Measurements from ENCODE around the gene ADGRA1.

Gene ADGRA1

GRCh38 chr10:133114726-133115452 is 27.2 kb downstream of the ADGRA1 start:
- DNase-seq, result no peak

- DNase-seq, result no peak
These were observed 27.7 kb downstream of the ADGRA1 start for GRCh38 chr10:133115453-133115842.

GRCh38 chr10:133115976-133116375 is 28.3 kb downstream of the ADGRA1 start:
- DNase-seq, result no peak

GRCh38 chr10:133116455-133116854 is 28.7 kb downstream of the ADGRA1 start:
- no peak for DNase-seq

GRCh38 chr10:133117036-133117687 is 29.4 kb downstream of the ADGRA1 start:
- DNase-seq, result no peak

- DNase-seq, result no peak
These were observed 30.0 kb downstream of the ADGRA1 start for GRCh38 chr10:133117688-133118071.

- no peak for DNase-seq
These were observed 33.8 kb downstream of the ADGRA1 start for GRCh38 chr10:133121479-133121878.

- DNase-seq, result no peak
These were observed 34.6 kb downstream of the ADGRA1 start for GRCh38 chr10:133122171-133122935.

- no peak for DNase-seq
These were observed 35.5 kb downstream of the ADGRA1 start for GRCh38 chr10:133123050-133123745.

GRCh38 chr10:133123746-133124356 is 36.1 kb downstream of the ADGRA1 start:
- DNase-seq, result no peak

- no peak for DNase-seq
These were observed 36.9 kb downstream of the ADGRA1 start for GRCh38 chr10:133124357-133125211.

GRCh38 chr10:133125901-133126300 is 38.2 kb downstream of the ADGRA1 start:
- DNase-seq, result no peak

GRCh38 chr10:133126431-133127290 is 38.9 kb downstream of the ADGRA1 start:
- no peak for DNase-seq

GRCh38 chr10:133127291-133128125 is 39.8 kb downstream of the ADGRA1 start:
- no peak for DNase-seq

GRCh38 chr10:133128126-133129070 is 40.7 kb downstream of the ADGRA1 start:
- DNase-seq, result no peak

- no peak for DNase-seq
These were observed 41.5 kb downstream of the ADGRA1 start for GRCh38 chr10:133129071-133129858.

- DNase-seq, result no peak
These were observed 42.3 kb downstream of the ADGRA1 start for GRCh38 chr10:133129859-133130495.
